Measurements from ENCODE around the gene LRP1B.

- no peak for TF ChIP-seq EZH2phosphoT487 (IDR thresholded peaks at IDR 0.05; ENCODE audit: insufficient read depth, low read depth)
- TF ChIP-seq EZH2 (IDR thresholded peaks at IDR 0.05; ENCODE audit: insufficient read depth, poor library complexity, severe bottlenecking): no peak
Measured at GRCh38 chr2:140641163-140641562, 1489.7 kb downstream of the LRP1B start.
